GM19455 (cell line): Measurements from ENCODE around the gene ATP6V0B.

Experiments used
- ATAC-seq: cut with Tn5 transposase; IDR thresholded peaks from one replicate; pipeline ENCODE4 v1.9.1; 2021; ENCODE audit not compliant: unreplicated experiment

Gene ATP6V0B

GRCh38 chr1:44024903-44025525 lies 50.3 kb downstream of the ATP6V0B start:
- no peak for ATAC-seq

DNA sequence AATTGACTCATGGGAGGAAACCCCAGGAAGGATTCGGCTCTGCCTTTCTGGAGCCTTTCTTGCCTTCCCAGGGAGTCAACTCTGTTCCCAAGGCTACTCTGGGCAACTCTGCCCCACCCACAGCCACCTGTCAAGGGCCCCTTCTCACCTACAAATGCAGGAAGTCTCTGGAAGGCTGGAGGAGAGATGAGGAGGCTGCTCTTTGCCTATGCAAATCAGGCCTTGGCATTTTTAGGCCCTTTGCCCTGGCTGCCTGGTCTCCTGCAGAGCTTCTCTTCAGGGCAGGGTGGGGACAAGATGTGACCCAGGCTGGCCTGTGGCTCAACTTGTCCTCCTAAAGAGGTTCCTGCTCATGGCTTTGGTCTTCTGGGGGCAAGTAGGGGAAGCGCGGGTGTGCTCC lies 51.1 kb downstream of the ATP6V0B start:
- ATAC-seq, result no peak

- ATAC-seq, result no peak
Measured at GRCh38 chr1:44027320-44027719, 52.6 kb downstream of the ATP6V0B start.
